GM21423 (cell line): ENCODE data around the gene RAB11FIP2.

Experiments used
- ATAC-seq: cut with Tn5 transposase; IDR thresholded peaks from one replicate; pipeline ENCODE4 v1.9.1; 2021; ENCODE audit warnings: mild to moderate bottlenecking, moderate library complexity; ENCODE audit not compliant: unreplicated experiment

Gene RAB11FIP2

GRCh38 chr10:118034791-118035261 is 11.9 kb downstream of the RAB11FIP2 start:
- no peak for ATAC-seq

DNA sequence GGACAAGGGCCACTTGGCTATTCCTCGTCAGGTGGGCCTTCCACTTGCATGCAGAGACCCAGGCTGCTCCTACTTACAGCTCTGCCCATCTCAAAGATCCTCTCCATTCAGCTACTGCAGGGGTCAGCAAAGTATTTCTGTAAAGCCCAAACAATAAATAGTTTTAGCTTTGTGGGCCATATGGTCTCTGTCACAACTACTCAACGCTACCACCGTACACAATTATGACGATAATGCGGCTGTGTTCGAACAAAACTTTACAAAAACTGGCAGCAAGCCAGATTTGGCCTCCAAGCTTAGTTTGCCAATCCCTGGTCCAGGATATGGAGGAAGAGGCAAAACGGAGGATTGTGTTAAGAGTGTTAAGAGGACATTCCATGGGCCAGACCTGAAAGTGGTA is 12.8 kb downstream of the RAB11FIP2 start:
- no peak for ATAC-seq

GRCh38 chr10:118032564-118032963 is 14.2 kb downstream of the RAB11FIP2 start:
- ATAC-seq, result no peak

DNA sequence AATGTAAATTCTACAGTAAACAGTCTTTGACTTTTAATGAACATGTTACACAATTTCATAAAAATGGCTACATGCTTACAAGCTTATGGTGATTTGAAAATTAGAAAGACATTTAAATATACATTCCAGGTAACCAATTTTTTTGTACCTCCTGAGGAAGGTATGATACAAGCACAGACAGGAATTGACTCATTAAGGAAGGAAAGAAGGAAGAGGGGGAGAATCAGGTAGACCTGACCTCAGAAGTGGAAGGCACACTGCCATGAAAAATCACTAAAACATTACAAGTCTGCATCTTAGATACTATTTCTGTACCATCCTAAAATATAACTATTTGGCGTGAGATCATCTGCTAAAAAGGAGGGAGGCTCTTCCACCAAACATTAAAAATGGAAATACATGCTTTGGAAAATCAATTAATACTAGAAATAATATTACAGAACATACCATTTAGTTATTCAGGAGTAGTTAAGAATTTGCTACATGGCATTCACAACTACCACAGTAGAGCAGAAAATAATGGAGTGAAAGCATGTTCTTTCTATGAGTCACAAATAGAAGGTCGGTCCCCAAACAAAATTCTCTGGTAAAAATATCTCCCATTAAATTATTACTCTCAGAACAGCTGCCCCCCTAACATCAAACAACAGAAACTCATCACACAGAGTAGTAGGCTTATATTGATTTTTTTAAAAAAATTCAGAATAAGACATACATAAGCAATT is 15.2 kb downstream of the RAB11FIP2 start:
- no peak for ATAC-seq

DNA sequence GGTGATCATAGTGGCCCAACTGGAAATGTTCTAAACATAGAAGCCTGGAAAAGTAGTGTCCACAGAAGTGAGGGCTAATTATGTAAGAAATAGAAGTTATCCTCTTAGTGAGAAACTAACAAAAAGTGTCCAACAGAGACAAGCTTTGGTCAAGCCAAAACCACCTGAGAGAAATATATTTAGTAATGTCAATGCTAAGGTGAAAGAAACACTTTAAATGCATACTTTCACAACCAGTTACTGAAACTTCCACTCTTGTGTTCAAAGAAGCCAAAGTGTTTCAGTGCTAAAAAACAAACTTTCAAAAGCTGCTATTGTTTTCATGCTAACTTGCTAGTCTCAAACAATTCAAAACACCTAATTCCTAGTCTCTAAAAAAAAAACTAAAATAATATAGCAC is 18.1 kb downstream of the RAB11FIP2 start:
- ATAC-seq, result peak; percentile 98

DNA sequence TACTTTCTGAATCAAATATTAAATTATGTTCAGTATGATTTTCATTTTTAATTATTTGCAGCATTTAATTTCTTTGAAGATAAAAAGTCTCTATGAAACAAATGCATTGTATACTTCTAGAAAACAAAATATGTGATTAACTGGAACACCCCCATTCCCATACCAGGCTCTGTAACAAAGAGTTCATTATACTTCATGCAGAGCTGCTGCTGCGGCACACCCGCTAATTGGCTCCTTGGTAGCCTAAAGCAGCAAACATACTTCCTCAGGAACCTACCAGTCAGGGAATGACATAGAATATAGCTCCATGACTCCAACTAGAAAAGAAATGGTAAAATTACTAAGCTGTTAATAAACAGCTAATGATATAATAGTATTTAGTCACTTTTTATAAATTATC is 19.3 kb downstream of the RAB11FIP2 start:
- no peak for ATAC-seq

GRCh38 chr10:118026936-118027335 is 19.8 kb downstream of the RAB11FIP2 start:
- no peak for ATAC-seq

- ATAC-seq, result no peak
These were observed 26.4 kb downstream of the RAB11FIP2 start for GRCh38 chr10:118020365-118020764.

- ATAC-seq, result no peak
These were observed 28.9 kb downstream of the RAB11FIP2 start for GRCh38 chr10:118017850-118018249.

DNA sequence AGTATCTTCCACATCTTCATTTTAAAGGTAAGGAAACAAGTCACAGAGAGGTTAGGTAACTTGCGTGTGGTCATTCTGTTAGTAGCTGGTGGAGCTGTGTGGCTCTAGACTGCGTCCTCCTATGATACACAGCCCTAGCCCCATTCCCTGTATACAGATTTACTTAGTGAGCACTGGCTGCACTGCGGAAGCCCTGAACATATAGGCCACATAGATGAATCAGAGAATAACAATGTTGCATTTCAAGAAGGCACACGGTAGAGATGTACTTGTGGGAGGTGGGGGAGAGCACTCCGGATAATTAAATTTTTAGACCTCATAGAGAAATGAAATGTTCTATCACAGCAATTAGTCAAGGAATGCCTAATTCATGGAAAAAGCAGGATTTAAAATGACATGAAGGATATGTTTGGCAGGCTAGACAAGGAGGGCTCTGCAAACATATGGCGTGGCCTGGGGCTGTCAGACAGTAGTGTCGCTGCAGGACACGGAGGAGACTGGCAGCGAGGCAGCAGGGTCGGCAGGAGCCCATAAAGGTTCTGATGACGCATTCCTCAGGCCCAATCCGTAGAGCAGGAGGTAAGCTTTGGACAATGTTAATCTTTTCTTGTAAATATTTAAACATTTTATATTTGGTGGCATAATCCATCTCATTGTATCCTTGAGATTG is 29.5 kb downstream of the RAB11FIP2 start:
- no peak for ATAC-seq

DNA sequence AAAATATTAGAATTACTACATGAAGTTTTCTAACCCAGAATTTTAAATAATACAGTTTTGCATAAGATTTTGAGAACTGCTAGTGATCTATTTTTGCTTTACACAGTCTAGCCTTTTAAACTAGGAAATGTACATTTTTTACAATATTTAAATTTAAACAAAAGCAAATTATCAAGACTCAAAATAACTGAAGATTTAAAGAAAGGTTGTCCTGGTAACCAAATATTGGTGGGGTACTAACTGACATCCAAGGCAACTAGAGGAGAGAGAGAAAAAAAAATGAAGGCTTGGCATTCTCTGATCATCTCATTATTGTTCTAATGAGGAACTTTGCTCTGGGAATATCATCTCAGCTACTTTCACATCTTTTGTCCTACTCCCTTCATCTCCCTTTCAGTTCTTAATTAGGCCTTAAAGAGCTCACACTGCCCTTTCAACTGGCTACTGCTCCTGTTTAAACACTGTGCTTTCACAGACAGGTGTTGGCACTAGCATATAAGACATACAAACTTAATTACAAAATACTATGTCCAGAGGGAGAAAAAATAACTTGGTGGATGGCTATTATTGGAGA is 33.7 kb downstream of the RAB11FIP2 start:
- ATAC-seq, result no peak

GRCh38 chr10:118007773-118008172 is 39.0 kb downstream of the RAB11FIP2 start:
- no peak for ATAC-seq

GRCh38 chr10:118003126-118003525 is 43.6 kb downstream of the RAB11FIP2 start:
- ATAC-seq, result no peak

- no peak for ATAC-seq
These were observed 44.2 kb downstream of the RAB11FIP2 start for GRCh38 chr10:118002581-118002980.

DNA sequence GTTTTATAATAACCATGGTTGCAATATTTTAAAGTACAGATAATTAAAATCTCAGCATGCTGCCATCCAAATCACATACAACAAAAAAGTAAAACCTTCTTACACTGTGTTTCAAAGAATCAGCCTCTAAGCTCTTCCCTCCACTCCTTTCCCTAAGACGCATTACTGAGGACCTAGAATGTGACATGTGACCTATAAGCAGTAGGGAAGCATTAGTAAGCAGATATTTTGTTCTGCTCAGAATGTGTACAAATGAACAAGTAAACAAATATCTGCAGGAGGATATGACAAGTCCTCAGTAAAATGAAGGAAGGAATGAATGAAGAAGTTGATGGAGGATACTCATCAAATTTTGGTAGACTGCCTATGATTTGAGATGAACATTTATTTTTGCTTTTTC is 49.1 kb downstream of the RAB11FIP2 start:
- no peak for ATAC-seq

GRCh38 chr10:117996709-117997108 is 50.0 kb downstream of the RAB11FIP2 start:
- no peak for ATAC-seq

DNA sequence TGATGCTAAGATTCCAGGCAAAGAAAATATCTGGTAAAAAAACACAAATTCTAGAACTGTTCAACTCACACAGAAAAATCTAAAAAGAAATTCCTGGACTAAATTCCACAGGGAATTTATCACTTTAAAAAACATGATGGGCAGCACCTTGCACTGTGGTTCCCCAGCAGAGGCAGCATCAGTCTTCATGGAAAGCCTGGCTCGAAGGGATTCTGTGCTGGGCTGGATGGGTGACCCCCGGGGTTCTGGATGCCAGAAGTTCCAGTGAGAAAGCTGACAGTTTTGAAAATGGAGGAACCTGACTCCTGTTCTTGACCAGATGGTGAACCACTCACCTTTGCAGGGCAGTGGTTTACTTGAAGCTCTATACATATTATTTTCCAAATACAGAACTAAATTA is 52.0 kb downstream of the RAB11FIP2 start:
- no peak for ATAC-seq

DNA sequence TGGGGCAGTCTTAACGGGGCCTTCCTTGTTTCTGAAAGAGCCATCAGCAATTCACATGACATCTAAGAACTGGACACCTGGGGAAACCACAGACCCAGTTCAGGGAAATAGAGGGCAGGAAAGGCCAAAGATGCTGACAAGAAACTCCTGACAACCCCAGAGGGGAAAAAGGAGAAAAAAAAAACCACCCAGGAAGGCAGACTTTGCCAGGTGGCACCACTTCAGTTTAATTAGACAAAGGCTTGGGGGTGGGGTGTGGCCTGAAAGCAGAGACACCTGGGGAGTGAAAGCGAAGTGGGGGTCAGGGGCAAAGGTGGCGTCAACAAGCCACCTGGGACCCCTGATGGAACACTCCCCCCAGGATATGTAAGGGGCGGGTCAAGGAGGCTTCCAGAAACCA is 53.6 kb downstream of the RAB11FIP2 start:
- ATAC-seq, result no peak

DNA sequence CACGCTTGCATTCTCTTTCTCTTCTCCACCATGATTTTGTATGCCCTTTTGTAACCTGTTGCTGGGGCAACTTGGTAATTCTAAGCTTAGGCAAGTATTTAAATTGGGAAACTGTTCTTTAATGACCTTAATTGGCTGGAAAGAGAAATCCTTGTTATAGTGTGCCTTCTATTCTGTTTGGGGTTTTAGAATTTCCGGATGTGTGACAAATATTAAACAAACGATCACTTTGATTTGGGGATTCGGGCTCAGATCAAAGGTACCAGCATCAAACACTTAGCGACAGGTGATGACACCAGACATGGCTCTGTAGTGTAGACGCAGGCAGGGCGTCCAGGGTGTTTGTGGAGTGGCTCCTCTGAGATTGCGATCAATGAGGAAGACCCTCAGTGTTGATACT is 55.0 kb downstream of the RAB11FIP2 start:
- no peak for ATAC-seq

- ATAC-seq, result no peak
These were observed 56.8 kb downstream of the RAB11FIP2 start for GRCh38 chr10:117989962-117990361.

- ATAC-seq, result no peak
These were observed 57.9 kb downstream of the RAB11FIP2 start for GRCh38 chr10:117988814-117989213.

GRCh38 chr10:117987244-117987909 is 59.4 kb downstream of the RAB11FIP2 start:
- ATAC-seq, result no peak
